ENCODE data around the gene PLA2G2C.

DNA sequence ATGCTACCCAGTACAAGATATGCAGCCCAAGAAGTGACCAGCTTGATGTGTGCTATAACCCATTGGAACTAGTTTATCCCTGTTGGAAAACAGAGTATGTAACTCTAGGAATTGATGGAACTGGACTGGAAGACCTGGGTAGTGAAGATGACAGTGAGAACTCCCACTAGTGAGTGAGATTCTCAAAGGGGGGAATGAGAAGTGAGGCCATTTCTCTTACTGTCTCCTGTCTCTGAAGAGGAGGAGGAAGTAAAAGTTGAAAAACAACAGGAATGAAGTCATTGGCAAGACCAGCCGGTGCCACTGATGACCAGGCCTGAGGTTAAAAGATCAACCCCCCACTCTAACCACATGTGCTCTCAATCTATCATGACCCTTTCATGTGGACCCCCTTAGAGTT is 26.3 kb downstream of the PLA2G2C start:
- TF ChIP-seq, protein P1, sequence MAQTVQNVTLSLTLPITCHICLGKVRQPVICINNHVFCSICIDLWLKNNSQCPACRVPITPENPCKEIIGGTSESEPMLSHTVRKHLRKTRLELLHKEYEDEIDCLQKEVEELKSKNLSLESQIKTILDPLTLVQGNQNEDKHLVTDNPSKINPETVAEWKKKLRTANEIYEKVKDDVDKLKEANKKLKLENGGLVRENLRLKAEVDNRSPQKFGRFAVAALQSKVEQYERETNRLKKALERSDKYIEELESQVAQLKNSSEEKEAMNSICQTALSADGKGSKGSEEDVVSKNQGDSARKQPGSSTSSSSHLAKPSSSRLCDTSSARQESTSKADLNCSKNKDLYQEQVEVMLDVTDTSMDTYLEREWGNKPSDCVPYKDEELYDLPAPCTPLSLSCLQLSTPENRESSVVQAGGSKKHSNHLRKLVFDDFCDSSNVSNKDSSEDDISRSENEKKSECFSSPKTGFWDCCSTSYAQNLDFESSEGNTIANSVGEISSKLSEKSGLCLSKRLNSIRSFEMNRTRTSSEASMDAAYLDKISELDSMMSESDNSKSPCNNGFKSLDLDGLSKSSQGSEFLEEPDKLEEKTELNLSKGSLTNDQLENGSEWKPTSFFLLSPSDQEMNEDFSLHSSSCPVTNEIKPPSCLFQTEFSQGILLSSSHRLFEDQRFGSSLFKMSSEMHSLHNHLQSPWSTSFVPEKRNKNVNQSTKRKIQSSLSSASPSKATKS (CRISPR knock-in tag; IDR thresholded peaks at IDR 0.05), result no peak
- TF ChIP-seq NRL (CRISPR knock-in tag; IDR thresholded peaks at IDR 0.05; ENCODE audit: borderline replicate concordance) (no peak), ZNF337 (CRISPR knock-in tag; IDR thresholded peaks at IDR 0.05; ENCODE audit: borderline replicate concordance, low read depth) (no peak)
- TF ChIP-seq, protein P2, sequence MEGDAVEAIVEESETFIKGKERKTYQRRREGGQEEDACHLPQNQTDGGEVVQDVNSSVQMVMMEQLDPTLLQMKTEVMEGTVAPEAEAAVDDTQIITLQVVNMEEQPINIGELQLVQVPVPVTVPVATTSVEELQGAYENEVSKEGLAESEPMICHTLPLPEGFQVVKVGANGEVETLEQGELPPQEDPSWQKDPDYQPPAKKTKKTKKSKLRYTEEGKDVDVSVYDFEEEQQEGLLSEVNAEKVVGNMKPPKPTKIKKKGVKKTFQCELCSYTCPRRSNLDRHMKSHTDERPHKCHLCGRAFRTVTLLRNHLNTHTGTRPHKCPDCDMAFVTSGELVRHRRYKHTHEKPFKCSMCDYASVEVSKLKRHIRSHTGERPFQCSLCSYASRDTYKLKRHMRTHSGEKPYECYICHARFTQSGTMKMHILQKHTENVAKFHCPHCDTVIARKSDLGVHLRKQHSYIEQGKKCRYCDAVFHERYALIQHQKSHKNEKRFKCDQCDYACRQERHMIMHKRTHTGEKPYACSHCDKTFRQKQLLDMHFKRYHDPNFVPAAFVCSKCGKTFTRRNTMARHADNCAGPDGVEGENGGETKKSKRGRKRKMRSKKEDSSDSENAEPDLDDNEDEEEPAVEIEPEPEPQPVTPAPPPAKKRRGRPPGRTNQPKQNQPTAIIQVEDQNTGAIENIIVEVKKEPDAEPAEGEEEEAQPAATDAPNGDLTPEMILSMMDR (CRISPR knock-in tag; IDR thresholded peaks at IDR 0.05), result no peak

Measured in HepG2 (cell line).